Lower lobe of right lung (tissue), 2 donors: ENCODE results near the gene TRIM38. TPM values are rescaled to one million over a fixed set of nuclear protein-coding genes. Genes with fewer than 3 reads are reported as not detected.

Experiments
- ATAC-seq, 2 donors: fragments of 200-7000 bp; cut with Tn5 transposase; one replicate each; pipeline ENCODE4 v1.9.1; 2020 to 2022; ENCODE audit warnings: mild to moderate bottlenecking in 2 of 2, moderate library complexity in 2 of 2
- DNase-seq: peaks from one replicate; pipeline ENCODE4 v3.0.0-alpha.2; 2020
- H3K27ac ChIP-seq: fragments of 200-600 bp; one replicate; pipeline ENCODE4 v1.8.0; 2022
- H3K27me3 ChIP-seq: fragments of 200-600 bp; one replicate; pipeline ENCODE4 v1.8.0; 2022; ENCODE audit warnings: low read depth
- H3K36me3 ChIP-seq: fragments of 200-600 bp; one replicate; pipeline ENCODE4 v1.8.0; 2022; ENCODE audit warnings: mild to moderate bottlenecking
- H3K4me1 ChIP-seq: fragments of 200-600 bp; one replicate; pipeline ENCODE4 v1.8.0; 2022
- H3K4me3 ChIP-seq: fragments of 200-600 bp; one replicate; pipeline ENCODE4 v1.8.0; 2022; ENCODE audit warnings: mild to moderate bottlenecking
- H3K9me3 ChIP-seq: fragments of 200-600 bp; one replicate; pipeline ENCODE4 v1.8.0; 2022
- CTCF ChIP-seq: fragments of 200-600 bp; IDR thresholded peaks from one replicate; pipeline ENCODE4 v1.8.0; 2022; ENCODE audit warnings: antibody characterized with exemption, mild to moderate bottlenecking
- intact Hi-C: fragments of 100-400 bp; cut with DNase I; formaldehyde crosslinking; loops from one replicate; pipeline ENCODE4 v1.11.0; 2022
- total RNA-seq: library from RNA; stranded (reverse); fragmentation: NEBNext Ultra II Directional; extraction: Animal tissue kit (Norgen Biotek cat#: 25700); gene quantifications from one replicate; pipeline ENCODE4 v1.2.1, GENCODE V29; 2021
- donor health status: DM: no; HTN: yes; CAD: no; lungs with severe emphysema.

TRIM38 gene
- total RNA-seq, 1 donor from 2014 or later, result 23.0 TPM

GRCh38 chr6:25972902-25973301 lies 10.3 kb downstream of the TRIM38 start:
- no peak for DNase-seq
- TF ChIP-seq CTCF, result no peak
- intact Hi-C loops, result no loop called here

GRCh38 chr6:25973923-25974555 lies 11.4 kb downstream of the TRIM38 start:
- ATAC-seq (no peak), DNase-seq (no peak)
- H3K4me3 ChIP-seq, result no peak overlapping the region
- H3K36me3 ChIP-seq, result peaks cover 100% of the 10 kb centered on the region
- intact Hi-C loops, result no loop called here
- H3K9me3 ChIP-seq, result no peaks in the 10 kb centered on the region
- no peak for TF ChIP-seq CTCF
- no peaks in the 10 kb centered on the region for H3K27me3 ChIP-seq
- H3K27ac ChIP-seq, result no peak overlapping the region
- H3K4me1 ChIP-seq, result peaks cover 26% of the 10 kb centered on the region

More at GRCh38 chr6:25972902-25973301, 10.3 kb downstream of the TRIM38 start:
- Histone ChIP-seq H3K36me3 (peaks cover 99% of the 10 kb centered on the region), H3K27me3 (no peaks in the 10 kb centered on the region), H3K9me3 (no peaks in the 10 kb centered on the region), H3K4me3 (no peak overlapping the region), H3K27ac (no peak overlapping the region), H3K4me1 (peaks cover 37% of the 10 kb centered on the region)
- no peak for ATAC-seq

- DNase-seq (no peak), ATAC-seq (no peak)
- Histone ChIP-seq H3K9me3 (no peaks in the 10 kb centered on the region), H3K4me1 (peaks cover 6% of the 10 kb centered on the region), H3K4me3 (no peak overlapping the region), H3K27me3 (no peaks in the 10 kb centered on the region), H3K36me3 (peaks cover 98% of the 10 kb centered on the region), H3K27ac (no peak overlapping the region)
- TF ChIP-seq CTCF, result no peak
- intact Hi-C loops, result no loop called here
Observed at GRCh38 chr6:25975923-25976560, 13.4 kb downstream of the TRIM38 start.

GRCh38 chr6:25980935-25981334 lies 18.3 kb downstream of the TRIM38 start:
- Histone ChIP-seq H3K4me3 (no peak overlapping the region), H3K9me3 (no peaks in the 10 kb centered on the region), H3K4me1 (no peaks in the 10 kb centered on the region), H3K27ac (no peak overlapping the region), H3K36me3 (peaks cover 98% of the 10 kb centered on the region), H3K27me3 (no peaks in the 10 kb centered on the region)
- DNase-seq, result no peak
- peak; percentile 48 to 58 for ATAC-seq
- intact Hi-C loops, result no loop called here
- TF ChIP-seq CTCF, result no peak

GRCh38 chr6:25981568-25982263 lies 19.1 kb downstream of the TRIM38 start:
- H3K9me3 ChIP-seq, result no peaks in the 10 kb centered on the region
- TF ChIP-seq CTCF, result no peak
- H3K4me1 ChIP-seq, result no peaks in the 10 kb centered on the region
- ATAC-seq (no peak), DNase-seq (no peak)
- peaks cover 91% of the 10 kb centered on the region for H3K36me3 ChIP-seq
- no peak overlapping the region for H3K4me3 ChIP-seq
- intact Hi-C loops, result no loop called here
- no peak overlapping the region for H3K27ac ChIP-seq
- no peaks in the 10 kb centered on the region for H3K27me3 ChIP-seq
